ENCODE results near the gene OR52I1.

Gene OR52I1

GRCh38 chr11:4619514-4619913 lies 25.7 kb downstream of the OR52I1 start:
- DNase-seq (ENCODE audit: low read depth, low spot score): no peak
- ChIA-PET POLR2A (no interaction called here), CTCF (no interaction called here)
- no peak for TF ChIP-seq CTCF (IDR thresholded peaks at IDR 0.05; ENCODE audit: insufficient read depth, low read length, missing control alignments)
- H3K4me3 ChIP-seq (ENCODE audit: low read depth, low read length): no peak overlapping the region

GRCh38 chr11:4626207-4627099 lies 32.6 kb downstream of the OR52I1 start:
- peak; percentile 24 for DNase-seq (ENCODE audit: low read depth, low spot score)
- CTCF ChIA-PET: interaction anchor here (0.6 to 8.7 kb wide), 23 partner anchors 11 to 778 kb away, joined by 3 to 97 read pairs (median 4); partner anchors contain the start of genes OR51D1, OR51E1 and OR52I1
- H3K4me3 ChIP-seq (ENCODE audit: low read depth, low read length): no peak overlapping the region
- POLR2A ChIA-PET: no interaction called here
- TF ChIP-seq CTCF (IDR thresholded peaks at IDR 0.05; ENCODE audit: insufficient read depth, low read length, missing control alignments): peak; percentile 62

- CTCF ChIA-PET: interaction anchor here (0.8 to 4.9 kb wide), 41 partner anchors 11 to 1255 kb away, joined by 3 to 97 read pairs (median 6); partner anchors contain the start of genes MMP26, OR51E2, OR51F2 and TRIM68
- no peak for TF ChIP-seq CTCF (IDR thresholded peaks at IDR 0.05; ENCODE audit: insufficient read depth, low read length, missing control alignments)
- DNase-seq (ENCODE audit: low read depth, low spot score): no peak
- POLR2A ChIA-PET: interaction anchor here (0.8 kb wide), 1 partner anchor 28 kb away, joined by 4 read pairs; the partner anchor contains the start of gene TRIM68
- H3K4me3 ChIP-seq (ENCODE audit: low read depth, low read length): no peak overlapping the region
These were observed 42.3 kb downstream of the OR52I1 start for GRCh38 chr11:4636136-4636535.

- TF ChIP-seq CTCF (IDR thresholded peaks at IDR 0.05; ENCODE audit: insufficient read depth, low read length, missing control alignments): peak; percentile 95
- DNase-seq (ENCODE audit: low read depth, low spot score): no peak
- H3K4me3 ChIP-seq (ENCODE audit: low read depth, low read length): peak within 1 kb of the TSS; percentile 36
- POLR2A ChIA-PET: no interaction called here
- CTCF ChIA-PET: interaction anchor here (0.6 to 4.9 kb wide), 49 partner anchors 10 to 745 kb away, joined by 3 to 97 read pairs (median 4); partner anchors contain the start of genes MMP26, OR51E2, OR51F2 and TRIM68
These were observed 43.3 kb downstream of the OR52I1 start, which contains the start of gene OR51D1 for GRCh38 chr11:4636962-4637661. TSS of gene OR51D1 (plus strand) at chr11:4637477. CDS start at chr11:4639791, 2,314 bp downstream.

GRCh38 chr11:4637662-4638047 lies 43.8 kb downstream of the OR52I1 start:
- ChIA-PET CTCF (interaction anchor here (0.6 to 4.9 kb wide), 33 partner anchors 10 to 744 kb away, joined by 3 to 97 read pairs (median 6); partner anchors contain the start of genes MMP26, OR51E2, OR51F2 and TRIM68), POLR2A (no interaction called here)
- no peak for TF ChIP-seq CTCF (IDR thresholded peaks at IDR 0.05; ENCODE audit: insufficient read depth, low read length, missing control alignments)
- no peak overlapping the region for H3K4me3 ChIP-seq (ENCODE audit: low read depth, low read length)
- no peak for DNase-seq (ENCODE audit: low read depth, low spot score)

All from AG04449 (cell line).